ENCODE results near the gene LAMA2.

- TF ChIP-seq TAF1 (IDR thresholded peaks at IDR 0.05; ENCODE audit: low read depth, low read length) (no peak), GABPA (IDR thresholded peaks at IDR 0.05; ENCODE audit: borderline replicate concordance, insufficient read depth, low read length) (no peak), FOSL1 (IDR thresholded peaks at IDR 0.05; ENCODE audit: insufficient read depth, low read depth, low read length) (no peak), MAFK (IDR thresholded peaks at IDR 0.05; ENCODE audit: low read depth, low read length) (no peak), CTCF (IDR thresholded peaks at IDR 0.05; ENCODE audit: control extremely low read depth in 1 of 3, insufficient read depth in 1 of 3, low read depth in 1 of 3, low read length in 3 of 3) (no peak)
These were observed 414.7 kb downstream of the LAMA2 start for GRCh38 chr6:129297592-129297991.
